Neural progenitor cell (in vitro differentiated cells): ENCODE measurements around the gene NF1. TPM values are rescaled to one million over a fixed set of nuclear protein-coding genes. Genes with fewer than 3 reads are reported as not detected.
A peak's percentile ranks its signal among the peaks of the same experiment; 100 is the strongest.

Experiments used
- DNase-seq: peaks from one replicate; pipeline ENCODE4 v3.0.0-alpha.2; 2016; ENCODE audit warnings: low spot score
- H2AFZ ChIP-seq: fragments of 200-600 bp; sonication (generic); replicated peaks from 2 replicates; pipeline ENCODE4 v1.6.1; 2016; ENCODE audit warnings: antibody characterized with exemption
- H3F3A ChIP-seq: fragments of 200-600 bp; sonication (generic); 2 replicates; pipeline ENCODE4 v1.6.1; 2016; ENCODE audit warnings: antibody characterized with exemption, low read depth
- H3K27ac ChIP-seq: fragments of 200-600 bp; sonication (generic); 2 replicates; pipeline ENCODE4 v1.5.1; 2016; ENCODE audit warnings: mild to moderate bottlenecking
- H3K27me3 ChIP-seq: fragments of 200-600 bp; sonication (generic); 2 replicates; pipeline ENCODE4 v1.6.1; 2016; ENCODE audit warnings: mild to moderate bottlenecking, moderate library complexity
- H3K36me3 ChIP-seq: fragments of 200-600 bp; sonication (generic); 2 replicates; pipeline ENCODE4 v1.5.1; 2016
- H3K4me1 ChIP-seq: fragments of 200-600 bp; sonication (generic); 2 replicates; pipeline ENCODE4 v1.6.1; 2016; ENCODE audit warnings: mixed run types
- H3K4me2 ChIP-seq: fragments of 200-600 bp; sonication (generic); 2 replicates; pipeline ENCODE4 v1.6.1; 2016
- H3K4me3 ChIP-seq: fragments of 200-600 bp; sonication (generic); 2 replicates; pipeline ENCODE4 v1.5.1; 2016
- H3K79me2 ChIP-seq: fragments of 200-600 bp; sonication (generic); 2 replicates; pipeline ENCODE4 v1.6.1; 2016; ENCODE audit warnings: low read depth
- H3K9ac ChIP-seq: fragments of 200-600 bp; sonication (generic); 2 replicates; pipeline ENCODE4 v1.6.1; 2016
- H3K9me3 ChIP-seq: fragments of 200-600 bp; sonication (generic); 2 replicates; pipeline ENCODE4 v1.5.1; 2016; ENCODE audit warnings: low read depth
- H4K20me1 ChIP-seq: fragments of 200-600 bp; sonication (generic); 2 replicates; pipeline ENCODE4 v1.6.1; 2016; ENCODE audit warnings: low read depth
- H3K27ac Mint-ChIP-seq: 3 replicates; pipeline ENCODE4 v1.8.0; 2021; ENCODE audit warnings: mixed read lengths
- H3K27me3 Mint-ChIP-seq: 2 replicates; pipeline ENCODE4 v1.8.0; 2022; ENCODE audit warnings: low read depth, mild to moderate bottlenecking, inconsistent platforms, moderate library complexity, mixed read lengths; ENCODE audit not compliant: insufficient read depth
- H3K36me3 Mint-ChIP-seq: 3 replicates; pipeline ENCODE4 v1.8.0; 2021; ENCODE audit warnings: mixed read lengths
- H3K4me1 Mint-ChIP-seq: 3 replicates; pipeline ENCODE4 v1.8.0; 2021; ENCODE audit warnings: mixed read lengths
- H3K4me3 Mint-ChIP-seq: 3 replicates; pipeline ENCODE4 v1.8.0; 2021; ENCODE audit warnings: mild to moderate bottlenecking, moderate library complexity, mixed read lengths
- H3K9me3 Mint-ChIP-seq: 3 replicates; pipeline ENCODE4 v1.8.0; 2020; ENCODE audit warnings: mixed read lengths
- CTCF ChIP-seq: fragments of 200-600 bp; sonication (generic); IDR thresholded peaks from 2 replicates; pipeline ENCODE4 v1.5.1; 2017; ENCODE audit warnings: antibody characterized with exemption, mild to moderate bottlenecking
- EZH2 ChIP-seq: fragments of 200-600 bp; sonication (generic); IDR thresholded peaks from 2 replicates; pipeline ENCODE4 v1.6.1; 2017; ENCODE audit warnings: antibody characterized with exemption, mild to moderate bottlenecking, moderate library complexity
- EZH2phosphoT487 ChIP-seq: fragments of 200-600 bp; sonication (generic); IDR thresholded peaks from 2 replicates; pipeline ENCODE4 v1.6.1; 2017; ENCODE audit warnings: antibody characterized with exemption
- total RNA-seq: library from RNA; depleted of rRNA; stranded (reverse); fragments of >200 nt; gene quantifications from 2 replicates; pipeline ENCODE4 v1.2.3, GENCODE V29; 2015; ENCODE audit warnings: low replicate concordance

The NF1 gene
- total RNA-seq, 1 donor from 2014 or later, result 54.8 TPM

- no peak overlapping the region for H3K4me3 Mint-ChIP-seq
- Histone ChIP-seq H3K4me3 (no peak overlapping the region), H2AFZ (no peak overlapping the region), H4K20me1 (no peaks in the 10 kb centered on the region), H3F3A (peaks cover 10% of the 10 kb centered on the region), H3K79me2 (no peaks in the 10 kb centered on the region), H3K9ac (no peak overlapping the region), H3K9me3 (no peaks in the 10 kb centered on the region), H3K27me3 (no peaks in the 10 kb centered on the region), H3K36me3 (no peaks in the 10 kb centered on the region), H3K4me1 (no peaks in the 10 kb centered on the region), H3K4me2 (no peak overlapping the region), H3K27ac (no peak overlapping the region)
- H3K36me3 Mint-ChIP-seq, result peaks cover 2% of the 10 kb centered on the region
- H3K9me3 Mint-ChIP-seq, result no peaks in the 10 kb centered on the region
- H3K4me1 Mint-ChIP-seq, result no peaks in the 10 kb centered on the region
- H3K27ac Mint-ChIP-seq, result no peak overlapping the region
- DNase-seq, result peak; percentile 60
- H3K27me3 Mint-ChIP-seq, result no peaks in the 10 kb centered on the region
- peak; percentile 79 for TF ChIP-seq CTCF
- no peak for TF ChIP-seq EZH2
- no peak for TF ChIP-seq EZH2phosphoT487
Observed at GRCh38 chr17:31216031-31216751, 121.4 kb downstream of the NF1 start.

- H3K27me3 Mint-ChIP-seq, result no peaks in the 10 kb centered on the region
- no peak overlapping the region for H3K4me2 ChIP-seq
- DNase-seq, result no peak
- H3K4me1 ChIP-seq, result no peaks in the 10 kb centered on the region
- H3F3A ChIP-seq, result no peaks in the 10 kb centered on the region
- H3K9ac ChIP-seq, result no peak overlapping the region
- TF ChIP-seq EZH2phosphoT487 (no peak), EZH2 (no peak), CTCF (no peak)
- no peaks in the 10 kb centered on the region for H3K4me1 Mint-ChIP-seq
- no peak overlapping the region for H3K27ac ChIP-seq
- no peak overlapping the region for H3K27ac Mint-ChIP-seq
- no peaks in the 10 kb centered on the region for H3K27me3 ChIP-seq
- H4K20me1 ChIP-seq, result no peaks in the 10 kb centered on the region
- H3K36me3 ChIP-seq, result no peaks in the 10 kb centered on the region
- peaks cover 8% of the 10 kb centered on the region for H3K36me3 Mint-ChIP-seq
- no peaks in the 10 kb centered on the region for H3K9me3 ChIP-seq
- no peaks in the 10 kb centered on the region for H3K79me2 ChIP-seq
- H2AFZ ChIP-seq, result no peak overlapping the region
- H3K4me3 ChIP-seq, result no peak overlapping the region
- H3K4me3 Mint-ChIP-seq, result no peak overlapping the region
- no peaks in the 10 kb centered on the region for H3K9me3 Mint-ChIP-seq
Observed at GRCh38 chr17:31224366-31224765, 129.6 kb downstream of the NF1 start.

GRCh38 chr17:31225831-31226230 is 131.1 kb downstream of the NF1 start:
- no peaks in the 10 kb centered on the region for H3K36me3 ChIP-seq
- no peak overlapping the region for H3K4me3 Mint-ChIP-seq
- TF ChIP-seq EZH2phosphoT487 (no peak), EZH2 (no peak), CTCF (no peak)

More at GRCh38 chr17:31225831-31226230, 131.1 kb downstream of the NF1 start:
- no peaks in the 10 kb centered on the region for H3K27me3 ChIP-seq
- no peak overlapping the region for H3K4me2 ChIP-seq
- no peaks in the 10 kb centered on the region for H3F3A ChIP-seq
- H4K20me1 ChIP-seq, result no peaks in the 10 kb centered on the region
- no peak overlapping the region for H3K27ac ChIP-seq
- Mint-ChIP-seq H3K27me3 (no peaks in the 10 kb centered on the region), H3K36me3 (peaks cover 13% of the 10 kb centered on the region), H3K4me1 (no peaks in the 10 kb centered on the region), H3K27ac (no peak overlapping the region), H3K9me3 (no peaks in the 10 kb centered on the region)
- no peaks in the 10 kb centered on the region for H3K9me3 ChIP-seq
- H2AFZ ChIP-seq, result no peak overlapping the region
- no peak for DNase-seq
- no peak overlapping the region for H3K4me3 ChIP-seq
- no peaks in the 10 kb centered on the region for H3K79me2 ChIP-seq
- H3K9ac ChIP-seq, result no peak overlapping the region
- H3K4me1 ChIP-seq, result no peaks in the 10 kb centered on the region
